ENCODE data around the gene IL5RA. TPM values are rescaled to one million over a fixed set of nuclear protein-coding genes. Genes with fewer than 3 reads are reported as not detected.

IL5RA gene
- polyA plus RNA-seq, 3 donors from 2014 or later = 1.0 TPM; not detected in 2

DNA sequence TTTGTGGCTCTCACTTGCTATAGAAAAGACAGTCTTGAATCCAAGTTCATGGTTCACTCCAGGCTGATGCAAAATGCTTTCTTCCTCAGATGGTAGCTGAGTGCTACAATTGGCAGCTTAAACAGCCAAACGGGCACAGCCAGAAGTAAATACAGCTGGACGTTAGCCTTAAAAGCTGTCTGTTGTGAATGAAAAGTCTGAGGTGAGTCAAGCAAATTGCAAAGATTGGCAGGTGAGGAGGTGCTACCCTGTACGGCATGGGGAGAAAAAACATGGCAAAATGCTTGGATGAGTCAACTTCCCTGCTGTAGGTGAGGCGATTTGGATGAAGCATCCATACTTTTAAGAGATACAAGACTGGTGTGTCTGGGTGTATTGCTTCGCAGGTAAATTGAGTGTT, 40.5 kb downstream of the IL5RA start:
- Mint-ChIP-seq H3K4me3 (no peak overlapping the region), H3K36me3 (no peaks in the 10 kb centered on the region)

GRCh38 chr3:3068358-3068881, 41.8 kb downstream of the IL5RA start:
- H3K27ac Mint-ChIP-seq = no peak overlapping the region
- H3K27me3 Mint-ChIP-seq (ENCODE audit: low read depth in 3 of 3) = peaks cover 0 to 4% (median 2%) of the 10 kb centered on the region in 3 donors
- no peaks in the 10 kb centered on the region for H3K4me1 Mint-ChIP-seq
- no peaks in the 10 kb centered on the region for H3K9me3 Mint-ChIP-seq
- no peaks in the 10 kb centered on the region for H3K36me3 Mint-ChIP-seq
- DNase-seq = no peak
- no peak overlapping the region for H3K4me3 Mint-ChIP-seq

More for the DNA sequence above, 40.5 kb downstream of the IL5RA start:
- H3K27ac Mint-ChIP-seq = no peak overlapping the region
- no peaks in the 10 kb centered on the region for H3K9me3 Mint-ChIP-seq
- DNase-seq = no peak
- peaks cover 0 to 4% (median 2%) of the 10 kb centered on the region in 3 donors for H3K27me3 Mint-ChIP-seq (ENCODE audit: low read depth in 3 of 3)
- no peaks in the 10 kb centered on the region for H3K4me1 Mint-ChIP-seq

- peaks cover 0 to 4% (median 4%) of the 10 kb centered on the region in 3 donors for H3K27me3 Mint-ChIP-seq (ENCODE audit: low read depth in 3 of 3)
Observed at GRCh38 chr3:3066910-3067309, 43.3 kb downstream of the IL5RA start.

DNA sequence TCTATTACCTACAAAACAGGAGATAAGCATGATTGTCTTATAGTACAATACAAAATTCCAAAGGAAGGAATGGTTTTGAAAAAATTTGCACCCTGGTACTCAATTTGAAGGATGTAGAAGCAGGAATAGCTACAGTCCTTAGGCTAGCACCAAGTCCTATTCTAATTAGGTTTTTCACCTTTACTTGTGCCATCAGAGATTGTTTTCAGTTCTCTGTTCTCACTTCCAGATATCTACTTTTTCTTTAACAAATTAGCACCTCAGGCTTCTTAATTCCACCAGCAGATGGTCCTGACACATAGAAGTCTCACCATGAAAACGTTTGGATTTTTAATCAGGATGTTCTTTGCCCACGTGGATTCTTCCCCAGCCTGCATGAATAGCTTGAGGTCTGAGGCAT, 43.8 kb downstream of the IL5RA start:
- H3K4me1 Mint-ChIP-seq = no peaks in the 10 kb centered on the region
- H3K27me3 Mint-ChIP-seq (ENCODE audit: low read depth in 3 of 3) = peaks cover 0 to 4% (median 2%) of the 10 kb centered on the region in 3 donors
- no peaks in the 10 kb centered on the region for H3K36me3 Mint-ChIP-seq
- H3K27ac Mint-ChIP-seq = no peak overlapping the region
- H3K9me3 Mint-ChIP-seq = no peaks in the 10 kb centered on the region
- no peak overlapping the region for H3K4me3 Mint-ChIP-seq
- DNase-seq = no peak

More at GRCh38 chr3:3066910-3067309, 43.3 kb downstream of the IL5RA start:
- Mint-ChIP-seq H3K36me3 (no peaks in the 10 kb centered on the region), H3K27ac (no peak overlapping the region), H3K4me3 (no peak overlapping the region), H3K4me1 (no peaks in the 10 kb centered on the region), H3K9me3 (no peaks in the 10 kb centered on the region)
- no peak for DNase-seq

DNA sequence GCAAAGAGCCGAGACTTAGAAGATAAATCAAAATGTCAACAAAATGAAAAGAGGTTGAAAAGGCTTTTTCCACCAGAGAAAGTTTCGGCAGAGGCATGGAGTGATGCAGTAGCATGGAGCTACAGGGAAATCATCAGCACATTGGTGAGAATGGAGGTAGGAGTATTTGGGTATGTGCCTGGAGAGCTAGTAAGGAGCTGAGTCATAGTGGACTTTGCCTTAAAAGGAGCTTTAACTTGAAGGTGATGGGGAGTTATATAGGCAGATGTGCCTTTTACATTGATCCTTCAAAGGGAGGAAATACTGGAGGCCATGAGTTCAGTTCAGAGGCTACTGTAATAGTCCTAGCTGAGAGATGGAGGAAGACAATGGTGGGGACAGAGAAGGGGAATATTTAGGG, 44.3 kb downstream of the IL5RA start:
- Mint-ChIP-seq H3K4me3 (no peak overlapping the region), H3K36me3 (no peaks in the 10 kb centered on the region), H3K4me1 (no peaks in the 10 kb centered on the region), H3K9me3 (no peaks in the 10 kb centered on the region), H3K27ac (no peak overlapping the region), H3K27me3 (ENCODE audit: low read depth in 3 of 3) (peaks cover 0 to 4% (median 0%) of the 10 kb centered on the region in 3 donors)
- DNase-seq = no peak

GRCh38 chr3:3064297-3064696, 45.9 kb downstream of the IL5RA start:
- H3K27ac Mint-ChIP-seq = no peak overlapping the region
- no peak for DNase-seq
- H3K36me3 Mint-ChIP-seq = no peaks in the 10 kb centered on the region
- no peaks in the 10 kb centered on the region for H3K9me3 Mint-ChIP-seq
- H3K27me3 Mint-ChIP-seq (ENCODE audit: low read depth in 3 of 3) = peaks cover 0 to 4% (median 0%) of the 10 kb centered on the region in 3 donors
- H3K4me3 Mint-ChIP-seq = no peak overlapping the region
- no peaks in the 10 kb centered on the region for H3K4me1 Mint-ChIP-seq

DNA sequence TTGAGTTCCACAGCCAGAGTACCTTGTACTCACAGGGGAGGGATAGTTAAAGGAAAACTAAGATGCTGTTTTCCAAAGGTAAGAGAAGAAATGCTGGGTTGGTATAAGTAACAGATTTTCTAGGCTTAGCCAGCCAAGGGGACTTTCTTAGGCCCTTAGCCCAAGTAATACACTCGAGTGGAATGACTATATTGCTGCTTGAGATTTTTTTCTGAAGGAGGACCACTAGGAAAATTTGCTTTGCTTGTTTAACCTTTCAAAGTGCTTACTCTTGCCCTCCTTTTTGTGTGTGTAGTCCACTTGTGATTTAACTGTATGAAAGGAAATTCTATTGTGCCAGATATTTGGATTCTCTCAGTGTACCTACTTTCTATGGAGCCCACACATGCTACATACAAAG, 50.5 kb downstream of the IL5RA start:
- H3K9me3 Mint-ChIP-seq = no peaks in the 10 kb centered on the region
- H3K4me1 Mint-ChIP-seq = no peaks in the 10 kb centered on the region
- no peak for DNase-seq
- no peak overlapping the region for H3K27ac Mint-ChIP-seq
- H3K27me3 Mint-ChIP-seq (ENCODE audit: low read depth in 3 of 3) = peaks cover 0 to 3% (median 2%) of the 10 kb centered on the region in 3 donors
- no peak overlapping the region for H3K4me3 Mint-ChIP-seq
- no peaks in the 10 kb centered on the region for H3K36me3 Mint-ChIP-seq

DNA sequence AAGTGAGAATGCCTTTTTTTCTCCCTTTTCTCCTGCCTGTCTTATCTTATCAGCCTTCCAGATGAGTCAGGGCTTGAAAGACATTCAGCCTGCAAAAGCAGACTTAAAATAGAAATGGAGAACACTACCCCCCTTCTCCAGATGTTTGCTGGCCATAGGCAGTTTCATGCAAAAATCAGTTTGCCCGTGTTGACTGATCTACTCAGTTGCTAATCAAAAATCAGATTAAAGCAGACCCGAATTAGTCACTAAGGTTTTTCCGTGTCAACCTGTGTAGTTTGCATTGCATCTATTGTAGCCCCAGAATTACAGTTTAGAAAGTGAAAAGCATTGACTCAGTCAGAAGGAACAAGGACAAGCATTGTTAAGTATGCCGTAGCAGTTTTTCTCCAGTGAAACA, 56.2 kb downstream of the IL5RA start:
- H3K9me3 Mint-ChIP-seq = no peaks in the 10 kb centered on the region
- no peaks in the 10 kb centered on the region for H3K4me1 Mint-ChIP-seq
- peaks cover 2 to 12% (median 2%) of the 10 kb centered on the region in 3 donors for H3K27me3 Mint-ChIP-seq (ENCODE audit: low read depth in 3 of 3)

DNA sequence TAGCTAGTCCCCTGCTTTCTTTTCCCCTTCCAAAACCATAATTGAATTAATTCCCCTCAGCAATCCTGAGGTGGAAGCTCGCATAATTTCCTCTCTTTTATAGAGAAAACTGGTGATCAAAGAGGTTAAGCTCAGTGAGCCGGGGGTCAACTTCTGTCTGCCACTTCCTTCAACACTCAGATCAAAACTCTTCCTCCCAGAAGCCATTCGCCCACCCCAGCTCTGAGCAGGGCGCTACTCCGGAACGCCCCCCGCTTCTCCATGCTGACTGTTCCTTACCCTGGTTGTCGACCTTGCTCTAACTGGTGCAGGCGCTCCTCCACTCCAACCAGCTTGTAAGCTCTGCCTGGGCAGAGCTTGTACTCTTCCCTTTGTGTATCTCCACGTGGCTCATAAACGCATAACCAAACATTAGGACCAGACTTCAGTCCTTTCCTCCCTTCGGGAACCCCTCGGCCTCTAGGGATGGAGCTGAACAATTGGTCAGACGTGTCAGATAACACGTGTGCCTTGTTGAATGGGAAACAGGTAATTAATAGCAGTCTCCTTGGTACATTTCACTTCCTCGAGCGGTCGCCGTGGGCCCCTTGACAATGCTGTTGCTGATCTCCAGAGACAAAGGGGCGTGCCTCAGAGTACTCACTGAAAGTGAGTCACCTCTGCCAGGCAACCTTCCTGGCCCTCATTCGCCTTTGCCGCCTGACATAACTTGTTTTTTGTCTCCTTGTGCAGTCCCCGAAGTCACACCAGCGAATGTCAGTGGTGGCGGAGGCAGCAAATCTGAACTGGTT, 71.8 kb downstream of the IL5RA start:
- no peak for DNase-seq
- Mint-ChIP-seq H3K9me3 (no peaks in the 10 kb centered on the region), H3K27me3 (ENCODE audit: low read depth in 3 of 3) (peaks cover 2 to 3% (median 2%) of the 10 kb centered on the region in 3 donors), H3K36me3 (no peaks in the 10 kb centered on the region), H3K4me1 (no peaks in the 10 kb centered on the region), H3K27ac (no peak overlapping the region), H3K4me3 (no peak overlapping the region)

More for the DNA sequence above, 56.2 kb downstream of the IL5RA start:
- DNase-seq = no peak
- H3K27ac Mint-ChIP-seq = no peak overlapping the region
- no peak overlapping the region for H3K4me3 Mint-ChIP-seq
- no peaks in the 10 kb centered on the region for H3K36me3 Mint-ChIP-seq

- H3K27ac Mint-ChIP-seq = no peak overlapping the region
- peaks cover 2 to 6% (median 3%) of the 10 kb centered on the region in 3 donors for H3K27me3 Mint-ChIP-seq (ENCODE audit: low read depth in 3 of 3)
- H3K9me3 Mint-ChIP-seq = no peaks in the 10 kb centered on the region
- no peaks in the 10 kb centered on the region for H3K36me3 Mint-ChIP-seq
- no peaks in the 10 kb centered on the region for H3K4me1 Mint-ChIP-seq
- DNase-seq = no peak
- no peak overlapping the region for H3K4me3 Mint-ChIP-seq
Observed at GRCh38 chr3:3037156-3037555, 73.0 kb downstream of the IL5RA start.

DNA sequence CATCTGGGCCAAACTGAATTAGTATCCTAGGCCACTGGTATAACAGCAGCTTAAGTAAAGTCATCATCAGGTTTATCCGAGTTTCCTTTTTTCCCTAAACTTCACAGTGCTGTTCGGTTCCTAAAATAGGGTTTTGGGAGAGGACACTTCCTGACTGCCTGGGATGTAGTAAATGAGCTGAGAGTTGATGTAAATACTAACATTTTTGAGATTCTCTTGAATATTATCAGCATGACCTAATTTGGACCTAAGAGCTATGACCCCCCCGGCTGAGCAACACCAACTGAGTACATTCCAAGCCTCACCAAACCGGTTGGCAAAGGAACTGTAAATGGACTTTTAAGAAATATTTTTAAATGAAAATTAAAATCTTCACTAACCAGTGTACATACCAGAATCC, 78.8 kb downstream of the IL5RA start:
- H3K4me3 Mint-ChIP-seq = no peak overlapping the region
- H3K27ac Mint-ChIP-seq = no peak overlapping the region
- H3K36me3 Mint-ChIP-seq = peaks cover 0 to 3% (median 0%) of the 10 kb centered on the region in 3 donors
- H3K27me3 Mint-ChIP-seq (ENCODE audit: low read depth in 3 of 3) = peaks cover 0 to 4% (median 2%) of the 10 kb centered on the region in 3 donors
- H3K9me3 Mint-ChIP-seq = no peaks in the 10 kb centered on the region
- no peak for DNase-seq
- H3K4me1 Mint-ChIP-seq = peaks cover 9 to 21% of the 10 kb centered on the region in 2 donors

GRCh38 chr3:3027976-3028567, 82.1 kb downstream of the IL5RA start:
- DNase-seq = peak; percentile 23 to 36 (median 24)
- peaks cover 9 to 21% of the 10 kb centered on the region in 2 donors for H3K4me1 Mint-ChIP-seq
- H3K27me3 Mint-ChIP-seq (ENCODE audit: low read depth in 3 of 3) = peaks cover 0 to 7% (median 2%) of the 10 kb centered on the region in 3 donors
- H3K9me3 Mint-ChIP-seq = no peaks in the 10 kb centered on the region
- peak overlapping the region; percentile 38 to 72 (median 56) for H3K4me3 Mint-ChIP-seq
- H3K36me3 Mint-ChIP-seq = peaks cover 0 to 4% (median 0%) of the 10 kb centered on the region in 3 donors
- H3K27ac Mint-ChIP-seq = peak overlapping the region; percentile 27 to 80 (median 68)

GRCh38 chr3:3023111-3023745, 86.9 kb downstream of the IL5RA start:
- Mint-ChIP-seq H3K36me3 (peaks cover 0 to 4% (median 0%) of the 10 kb centered on the region in 3 donors), H3K9me3 (no peaks in the 10 kb centered on the region), H3K27ac (no peak overlapping the region), H3K4me3 (no peak overlapping the region), H3K27me3 (ENCODE audit: low read depth in 3 of 3) (peaks cover 4 to 6% (median 5%) of the 10 kb centered on the region in 3 donors), H3K4me1 (peaks cover 5 to 11% of the 10 kb centered on the region in 2 donors)
- DNase-seq = no peak

- Mint-ChIP-seq H3K9me3 (no peaks in the 10 kb centered on the region), H3K4me3 (no peak overlapping the region), H3K27me3 (ENCODE audit: low read depth in 3 of 3) (peaks cover 4 to 6% (median 5%) of the 10 kb centered on the region in 3 donors), H3K4me1 (no peaks in the 10 kb centered on the region), H3K27ac (no peak overlapping the region), H3K36me3 (no peaks in the 10 kb centered on the region)
- DNase-seq = no peak
Observed at GRCh38 chr3:3020209-3020608, 90.0 kb downstream of the IL5RA start.
